ENCODE measurements around the gene DNAJC13. TPM values are rescaled to one million over a fixed set of nuclear protein-coding genes. Genes with fewer than 3 reads are reported as not detected.

The DNAJC13 gene
- total and polyA plus RNA-seq, 9 donors = 10.3 to 39.9 (median 30.1) TPM

- Histone ChIP-seq H3K36me3 (no peaks in the 10 kb centered on the region), H3K4me3 (no peak overlapping the region), H3K4me1 (ENCODE audit: insufficient read depth) (no peaks in the 10 kb centered on the region), H3K9me3 (no peaks in the 10 kb centered on the region), H3K27me3 (no peaks in the 10 kb centered on the region), H3K27ac (no peak overlapping the region)
- WGBS, 3 donors = 70 to 87% (median 83%) methylated on average over 2 of the region's 2 CpGs
- intact Hi-C loops (cut with DNase I) = no loop called here
- TF ChIP-seq POLR2A (IDR thresholded peaks at IDR 0.05) (no peak), EP300 (IDR thresholded peaks at IDR 0.05) (no peak), CTCF (IDR thresholded peaks at IDR 0.05) (no peak)
- DNase-seq = no peak
These were observed 39.1 kb upstream of the DNAJC13 start for GRCh38 chr3:132378048-132378762.

DNA sequence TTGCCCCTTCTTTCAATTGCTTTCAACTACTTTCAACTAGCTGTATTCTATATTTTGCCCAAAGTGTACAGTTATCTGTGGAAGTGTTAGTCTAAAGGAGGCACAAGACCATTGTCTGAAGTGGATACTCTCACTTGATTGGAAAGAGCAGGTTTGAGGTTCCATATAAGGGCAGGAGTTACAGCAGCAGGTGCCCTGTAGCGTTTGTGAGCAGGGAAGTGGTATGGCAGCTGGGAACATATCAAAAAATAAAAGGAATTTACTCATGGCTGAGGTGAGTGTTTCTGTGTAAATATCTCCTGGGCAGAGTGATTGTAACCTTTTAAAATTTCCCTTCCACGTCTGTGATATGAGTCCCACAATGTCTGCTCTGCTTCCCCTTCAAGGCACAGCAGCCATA lies 38.5 kb upstream of the DNAJC13 start:
- intact Hi-C loops (cut with DNase I) = no loop called here
- H3K9me3 ChIP-seq = no peaks in the 10 kb centered on the region
- H3K4me1 ChIP-seq (ENCODE audit: insufficient read depth) = no peaks in the 10 kb centered on the region
- H3K27ac ChIP-seq = no peak overlapping the region
- H3K36me3 ChIP-seq = no peaks in the 10 kb centered on the region
- no peak overlapping the region for H3K4me3 ChIP-seq
- DNase-seq = no peak
- 53 to 72% (median 58%) methylated on average over 2 of the region's 2 CpGs for WGBS, 3 donors
- TF ChIP-seq CTCF (IDR thresholded peaks at IDR 0.05) = no peak
- no peak for TF ChIP-seq POLR2A (IDR thresholded peaks at IDR 0.05)
- no peak for TF ChIP-seq EP300 (IDR thresholded peaks at IDR 0.05)
- H3K27me3 ChIP-seq = no peaks in the 10 kb centered on the region

DNA sequence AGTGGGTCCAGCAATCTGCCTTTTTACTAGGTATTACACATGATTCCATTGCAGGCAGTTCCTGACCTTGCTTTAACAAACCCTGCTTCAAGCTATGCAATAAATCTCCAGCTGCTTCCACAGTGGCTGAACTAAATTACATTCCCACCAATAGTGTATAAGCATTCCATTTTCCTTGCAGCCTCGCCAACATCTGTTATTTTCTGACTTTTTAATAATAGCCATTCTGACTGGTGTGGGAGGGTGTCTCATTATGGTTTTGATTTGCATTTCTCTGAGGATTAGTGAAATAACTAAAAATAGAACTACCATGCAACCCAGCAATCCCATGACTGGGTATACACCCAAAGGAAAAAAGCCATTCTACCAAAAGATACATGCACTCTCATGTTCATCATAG lies 36.4 kb upstream of the DNAJC13 start:
- Histone ChIP-seq H3K27me3 (no peaks in the 10 kb centered on the region), H3K9me3 (no peaks in the 10 kb centered on the region), H3K36me3 (no peaks in the 10 kb centered on the region), H3K4me1 (ENCODE audit: insufficient read depth) (no peaks in the 10 kb centered on the region), H3K4me3 (no peak overlapping the region), H3K27ac (no peak overlapping the region)
- DNase-seq = no peak
- 36 to 47% (median 45%) methylated on average over 1 of the region's 1 CpG for WGBS, 3 donors
- intact Hi-C loops (cut with DNase I) = loop anchor here in 1 of 4 donors (5.0 kb wide), 1 partner anchor 1884 kb away; no protein-coding TSS in a partner anchor
- TF ChIP-seq CTCF (IDR thresholded peaks at IDR 0.05) (no peak), POLR2A (IDR thresholded peaks at IDR 0.05) (no peak), EP300 (IDR thresholded peaks at IDR 0.05) (no peak)

GRCh38 chr3:132381348-132381944 lies 35.9 kb upstream of the DNAJC13 start:
- no peaks in the 10 kb centered on the region for H3K4me1 ChIP-seq (ENCODE audit: insufficient read depth)
- WGBS, 3 donors = 73 to 90% (median 81%) methylated on average over 14 of the region's 14 CpGs
- no peak overlapping the region for H3K4me3 ChIP-seq
- no peaks in the 10 kb centered on the region for H3K9me3 ChIP-seq
- DNase-seq = no peak
- no peaks in the 10 kb centered on the region for H3K27me3 ChIP-seq
- intact Hi-C loops (cut with DNase I) = loop anchor here in 1 of 4 donors (5.0 kb wide), 1 partner anchor 1884 kb away; no protein-coding TSS in a partner anchor
- no peaks in the 10 kb centered on the region for H3K36me3 ChIP-seq
- no peak overlapping the region for H3K27ac ChIP-seq
- TF ChIP-seq CTCF (IDR thresholded peaks at IDR 0.05) (no peak), POLR2A (IDR thresholded peaks at IDR 0.05) (no peak)
